HCT116 (cell line): Measurements from ENCODE around the gene BTBD3. TPM values are rescaled to one million over a fixed set of nuclear protein-coding genes. Genes with fewer than 3 reads are reported as not detected.

Source experiments
- ATAC-seq: fragments of 200-7000 bp; cut with Tn5 transposase; 2 replicates; pipeline ENCODE4 v1.9.1; 2020; ENCODE audit warnings: mild to moderate bottlenecking, moderate library complexity
- BruUV-seq: library from RNA; stranded (reverse); fragments of 400-500 nt; replicated peaks from 2 replicates; lab custom pipeline; 2021; lab: Mats Ljungman, UMichigan
- CTCF ChIA-PET: fragments of 300-600 bp; sonication (Branson Sonifier 250); formaldehyde crosslinking; loops from one replicate; lab custom pipeline; 2021; ENCODE audit warnings: antibody characterized with exemption; lab: Charles Lee
- POLR2A ChIA-PET: fragments of 300-600, 350-600 bp; sonication (Branson Sonifier 250); formaldehyde crosslinking; loops from one replicate; lab custom pipeline; 2021; ENCODE audit warnings: antibody characterized with exemption; lab: Charles Lee
- RAD21 ChIA-PET, 2 experiments: fragments of 300-600 bp; sonication (Branson Sonifier 250); formaldehyde crosslinking; loops; one replicate each; lab custom pipeline; 2023; ENCODE audit warnings: low total read pairs in 2 of 2; ENCODE audit not compliant: uncharacterized antibody in 2 of 2, unreplicated experiment in 2 of 2, low non-redundant PET in 1 of 2; lab: Charles Lee
- DNase-seq: peaks from one replicate; pipeline ENCODE4 v3.0.0-alpha.2; 2010; ENCODE audit warnings: low read depth, low spot score
- H2AFZ ChIP-seq: fragments of 200-600 bp; shearing (Covaris generic), sonication (generic); 2 replicates; pipeline ENCODE4 v1.6.1; 2017; ENCODE audit warnings: low read depth, mixed run types, mixed read lengths, antibody characterized with exemption, low read length; ENCODE audit not compliant: poor library complexity, severe bottlenecking
- H3K27ac ChIP-seq: 2 replicates; pipeline ENCODE4 v1.5.1; 2012; ENCODE audit warnings: low read depth, low read length
- H3K27me3 ChIP-seq: fragments of 200-600 bp; sonication (generic); 2 replicates; pipeline ENCODE4 v1.6.1; 2016; ENCODE audit warnings: mixed run types, low read length, mixed read lengths; ENCODE audit not compliant: insufficient read depth
- H3K36me3 ChIP-seq, 2 experiments: fragments of 200-500 bp in 1 of 2; fragments of 200-600 bp in 1 of 2; sonication (Bioruptor generic) in 1 of 2; sonication (generic) in 1 of 2; 2 replicates each; pipeline versions ENCODE4 v1.5.1 to v1.6.1; 2014 to 2016; ENCODE audit warnings: low read length in 2 of 2, inconsistent platforms in 1 of 2, mixed read lengths in 1 of 2, mixed run types in 1 of 2; ENCODE audit not compliant: insufficient read depth in 2 of 2, control insufficient read depth in 1 of 2
- H3K4me1 ChIP-seq, 2 experiments: fragments of 200-600 bp in 1 of 2; sonication (generic) in 1 of 2; 2 replicates each; pipeline versions ENCODE4 v1.5.1 to v1.6.1; 2012 to 2017; ENCODE audit warnings: low read length in 2 of 2, inconsistent platforms in 1 of 2, mild to moderate bottlenecking in 1 of 2, mixed read lengths in 1 of 2, mixed run types in 1 of 2, moderate library complexity in 1 of 2; ENCODE audit not compliant: insufficient read depth in 2 of 2, control insufficient read depth in 1 of 2
- H3K4me2 ChIP-seq: fragments of 200-600 bp; sonication (generic); 2 replicates; pipeline ENCODE4 v1.6.1; 2017; ENCODE audit warnings: mixed run types, low read length, mixed read lengths
- H3K4me3 ChIP-seq, 2 experiments: fragments of 200-600 bp in 1 of 2; sonication (generic) in 1 of 2; replicated peaks in 1 of 2; 2 replicates each; pipeline ENCODE4 v1.5.1; 2011 to 2016; ENCODE audit warnings: low read length in 2 of 2, control low read depth in 1 of 2, low read depth in 1 of 2, mild to moderate bottlenecking in 1 of 2, mixed read lengths in 1 of 2, mixed run types in 1 of 2
- H3K79me2 ChIP-seq: fragments of 200-600 bp; sonication (generic); 2 replicates; pipeline ENCODE4 v1.6.1; 2017; ENCODE audit warnings: mild to moderate bottlenecking, mixed run types, low read length, moderate library complexity, mixed read lengths; ENCODE audit not compliant: insufficient read depth
- H3K9ac ChIP-seq: fragments of 200-600 bp; sonication (generic); 2 replicates; pipeline ENCODE4 v1.6.1; 2016; ENCODE audit warnings: low read length, mixed read lengths
- H3K9me2 ChIP-seq: fragments of 200-600 bp; sonication (generic), shearing (Covaris generic); 2 replicates; pipeline ENCODE4 v1.6.1; 2017; ENCODE audit warnings: mixed run types, mild to moderate bottlenecking, moderate library complexity; ENCODE audit not compliant: insufficient read depth
- H3K9me3 ChIP-seq, 2 experiments: fragments of 200-500 bp in 1 of 2; fragments of 200-600 bp in 1 of 2; sonication (Bioruptor generic) in 1 of 2; sonication (generic) in 1 of 2; 2 replicates each; pipeline ENCODE4 v1.6.1; 2014 to 2017; ENCODE audit warnings: low read length in 2 of 2, mixed read lengths in 2 of 2, inconsistent platforms in 1 of 2, low read depth in 1 of 2, mild to moderate bottlenecking in 1 of 2, mixed run types in 1 of 2, moderate library complexity in 1 of 2; ENCODE audit not compliant: control insufficient read depth in 1 of 2, insufficient read depth in 1 of 2
- H4K20me1 ChIP-seq: fragments of 200-600 bp; sonication (generic), shearing (Covaris generic); 2 replicates; pipeline ENCODE4 v1.6.1; 2017; ENCODE audit warnings: mixed run types, mild to moderate bottlenecking, moderate library complexity; ENCODE audit not compliant: insufficient read depth
- ATF3 ChIP-seq: IDR thresholded peaks from 2 replicates; pipeline ENCODE4 v1.6.1; 2012
- CBX3 ChIP-seq: IDR thresholded peaks from 2 replicates; pipeline ENCODE4 v1.6.1; 2012; ENCODE audit warnings: low read depth
- CEBPB ChIP-seq: IDR thresholded peaks from 2 replicates; pipeline ENCODE4 v1.6.1; 2012; ENCODE audit warnings: low read depth
- EZH2 ChIP-seq: fragments of 200-600 bp; sonication (generic); IDR thresholded peaks from 2 replicates; pipeline ENCODE4 v1.6.1; 2017; ENCODE audit warnings: antibody characterized with exemption, mixed run types
- FOSL1 ChIP-seq: IDR thresholded peaks from 2 replicates; pipeline ENCODE4 v1.6.1; 2012; ENCODE audit warnings: low read depth
- MAX ChIP-seq: IDR thresholded peaks from 2 replicates; pipeline ENCODE4 v1.6.1; 2012
- POLR2A ChIP-seq: IDR thresholded peaks from 2 replicates; pipeline ENCODE4 v1.7.0; 2011; ENCODE audit warnings: borderline replicate concordance; ENCODE audit not compliant: insufficient read depth, insufficient read length; ENCODE audit errors: extremely low read depth
- POLR2AphosphoS5 ChIP-seq: IDR thresholded peaks from 2 replicates; pipeline ENCODE4 v1.6.1; 2011; ENCODE audit warnings: mild to moderate bottlenecking, low read depth, low read length, moderate library complexity
- RAD21 ChIP-seq: IDR thresholded peaks from 2 replicates; pipeline ENCODE4 v1.6.1; 2012; ENCODE audit warnings: low read depth, mild to moderate bottlenecking
- SP1 ChIP-seq: IDR thresholded peaks from 2 replicates; pipeline ENCODE4 v1.6.1; 2012; ENCODE audit warnings: low read depth
- SRF ChIP-seq: IDR thresholded peaks from 2 replicates; pipeline ENCODE4 v1.6.1; 2012; ENCODE audit warnings: low read depth
- ZBTB33 ChIP-seq: IDR thresholded peaks from 2 replicates; pipeline ENCODE4 v1.6.1; 2011; ENCODE audit warnings: mild to moderate bottlenecking, low read length, moderate library complexity; ENCODE audit not compliant: insufficient replicate concordance; ENCODE audit errors: extremely low read depth
- intact Hi-C: fragments of 100-400 bp; cut with micrococcal nuclease; formaldehyde crosslinking; loops from 2 replicates; pipeline ENCODE4 v1.10.0; 2022
- total RNA-seq: library from RNA; stranded (reverse); gene quantifications from one replicate; pipeline ENCODE4 v1.2.1, GENCODE V29; 2021; ENCODE audit not compliant: unreplicated experiment
- TF ChIP-seq, protein P1 (sequence below), 3 experiments: fragments of 200-600 bp in 1 of 3; sonication (generic) in 1 of 3; IDR thresholded peaks in 2 of 3; conservative IDR thresholded peaks in 1 of 3; 2 replicates each; pipeline ENCODE4 v1.5.1; 2012 to 2017; ENCODE audit warnings: low read depth in 2 of 3, low read length in 2 of 3, antibody characterized with exemption in 1 of 3, borderline replicate concordance in 1 of 3, control low read depth in 1 of 3, mild to moderate bottlenecking in 1 of 3, mixed read lengths in 1 of 3, mixed run types in 1 of 3, moderate library complexity in 1 of 3; ENCODE audit not compliant: insufficient read depth in 1 of 3
- TF ChIP-seq, protein P2 (sequence below): IDR thresholded peaks from 2 replicates; pipeline ENCODE4 v1.6.1; 2012; ENCODE audit warnings: low read depth

BTBD3 gene
- total RNA-seq, 1 experiment from 2014 or later: 20.2 TPM

DNA sequence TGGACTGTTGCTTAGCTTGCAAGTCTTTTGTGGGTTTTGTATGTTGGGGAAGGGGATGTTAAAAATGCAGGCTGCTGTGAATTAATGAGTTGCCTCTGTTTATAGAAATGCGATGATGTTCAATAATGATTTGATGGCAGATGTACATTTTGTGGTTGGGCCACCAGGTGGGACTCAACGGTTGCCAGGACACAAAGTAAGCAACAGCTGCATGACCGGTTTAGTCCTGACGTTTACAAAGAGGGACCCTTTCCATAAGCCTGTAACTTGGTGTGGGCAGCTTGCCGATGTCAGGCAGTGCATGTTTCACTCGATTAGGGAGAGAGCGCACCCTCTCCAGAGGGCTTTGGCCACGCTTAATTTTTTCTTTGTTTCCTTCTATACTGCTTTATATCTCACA lies 1.3 kb downstream of the BTBD3 start:
- DNase-seq: no peak

More for the DNA sequence above, 1.3 kb downstream of the BTBD3 start:
- ChIA-PET CTCF (no interaction called here), POLR2A (no interaction called here), RAD21 (no interaction called here)
- no peaks in the 10 kb centered on the region for H3K36me3 ChIP-seq
- no peaks in the 10 kb centered on the region for H3K9me2 ChIP-seq
- H3K4me1 ChIP-seq: no peaks in the 10 kb centered on the region
- BruUV-seq: no TSS peak
- H3K4me2 ChIP-seq: no peak overlapping the region
- no peak for TF ChIP-seq POLR2AphosphoS5
- TF ChIP-seq, protein P1, sequence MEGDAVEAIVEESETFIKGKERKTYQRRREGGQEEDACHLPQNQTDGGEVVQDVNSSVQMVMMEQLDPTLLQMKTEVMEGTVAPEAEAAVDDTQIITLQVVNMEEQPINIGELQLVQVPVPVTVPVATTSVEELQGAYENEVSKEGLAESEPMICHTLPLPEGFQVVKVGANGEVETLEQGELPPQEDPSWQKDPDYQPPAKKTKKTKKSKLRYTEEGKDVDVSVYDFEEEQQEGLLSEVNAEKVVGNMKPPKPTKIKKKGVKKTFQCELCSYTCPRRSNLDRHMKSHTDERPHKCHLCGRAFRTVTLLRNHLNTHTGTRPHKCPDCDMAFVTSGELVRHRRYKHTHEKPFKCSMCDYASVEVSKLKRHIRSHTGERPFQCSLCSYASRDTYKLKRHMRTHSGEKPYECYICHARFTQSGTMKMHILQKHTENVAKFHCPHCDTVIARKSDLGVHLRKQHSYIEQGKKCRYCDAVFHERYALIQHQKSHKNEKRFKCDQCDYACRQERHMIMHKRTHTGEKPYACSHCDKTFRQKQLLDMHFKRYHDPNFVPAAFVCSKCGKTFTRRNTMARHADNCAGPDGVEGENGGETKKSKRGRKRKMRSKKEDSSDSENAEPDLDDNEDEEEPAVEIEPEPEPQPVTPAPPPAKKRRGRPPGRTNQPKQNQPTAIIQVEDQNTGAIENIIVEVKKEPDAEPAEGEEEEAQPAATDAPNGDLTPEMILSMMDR (IDR thresholded peaks at IDR 0.05 in 2 of 3, conservative IDR thresholded peaks at IDR 0.05 in 1 of 3; ENCODE audit: borderline replicate concordance in 1 of 3, insufficient read depth in 1 of 3, low read depth in 2 of 3, low read length in 2 of 3): no peak
- TF ChIP-seq MAX: no peak
- TF ChIP-seq FOSL1: no peak
- no peak for TF ChIP-seq ATF3
- no peak for TF ChIP-seq CBX3
- TF ChIP-seq CEBPB: no peak
- no peak for TF ChIP-seq ZBTB33
- TF ChIP-seq SRF: no peak
- TF ChIP-seq RAD21: no peak
- TF ChIP-seq EZH2: no peak
- TF ChIP-seq, protein P2, sequence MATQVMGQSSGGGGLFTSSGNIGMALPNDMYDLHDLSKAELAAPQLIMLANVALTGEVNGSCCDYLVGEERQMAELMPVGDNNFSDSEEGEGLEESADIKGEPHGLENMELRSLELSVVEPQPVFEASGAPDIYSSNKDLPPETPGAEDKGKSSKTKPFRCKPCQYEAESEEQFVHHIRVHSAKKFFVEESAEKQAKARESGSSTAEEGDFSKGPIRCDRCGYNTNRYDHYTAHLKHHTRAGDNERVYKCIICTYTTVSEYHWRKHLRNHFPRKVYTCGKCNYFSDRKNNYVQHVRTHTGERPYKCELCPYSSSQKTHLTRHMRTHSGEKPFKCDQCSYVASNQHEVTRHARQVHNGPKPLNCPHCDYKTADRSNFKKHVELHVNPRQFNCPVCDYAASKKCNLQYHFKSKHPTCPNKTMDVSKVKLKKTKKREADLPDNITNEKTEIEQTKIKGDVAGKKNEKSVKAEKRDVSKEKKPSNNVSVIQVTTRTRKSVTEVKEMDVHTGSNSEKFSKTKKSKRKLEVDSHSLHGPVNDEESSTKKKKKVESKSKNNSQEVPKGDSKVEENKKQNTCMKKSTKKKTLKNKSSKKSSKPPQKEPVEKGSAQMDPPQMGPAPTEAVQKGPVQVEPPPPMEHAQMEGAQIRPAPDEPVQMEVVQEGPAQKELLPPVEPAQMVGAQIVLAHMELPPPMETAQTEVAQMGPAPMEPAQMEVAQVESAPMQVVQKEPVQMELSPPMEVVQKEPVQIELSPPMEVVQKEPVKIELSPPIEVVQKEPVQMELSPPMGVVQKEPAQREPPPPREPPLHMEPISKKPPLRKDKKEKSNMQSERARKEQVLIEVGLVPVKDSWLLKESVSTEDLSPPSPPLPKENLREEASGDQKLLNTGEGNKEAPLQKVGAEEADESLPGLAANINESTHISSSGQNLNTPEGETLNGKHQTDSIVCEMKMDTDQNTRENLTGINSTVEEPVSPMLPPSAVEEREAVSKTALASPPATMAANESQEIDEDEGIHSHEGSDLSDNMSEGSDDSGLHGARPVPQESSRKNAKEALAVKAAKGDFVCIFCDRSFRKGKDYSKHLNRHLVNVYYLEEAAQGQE: no peak
- no peak for TF ChIP-seq POLR2A
- no peak for TF ChIP-seq SP1
- no peaks in the 10 kb centered on the region for H4K20me1 ChIP-seq
- no peak overlapping the region for H3K4me3 ChIP-seq
- no peak overlapping the region for H3K27ac ChIP-seq
- H3K9me3 ChIP-seq: no peaks in the 10 kb centered on the region
- H3K9ac ChIP-seq: no peak overlapping the region
- intact Hi-C loops: no loop called here
- no peak overlapping the region for H2AFZ ChIP-seq
- peaks cover 14% of the 10 kb centered on the region for H3K79me2 ChIP-seq
- no peaks in the 10 kb centered on the region for H3K27me3 ChIP-seq
- no peak for ATAC-seq
